GM23338 (cell line): ENCODE data around the gene IFI35. TPM values are rescaled to one million over a fixed set of nuclear protein-coding genes. Genes with fewer than 3 reads are reported as not detected.

ENCODE experiments used
- ATAC-seq: fragments of 200-7000 bp; cut with Tn5 transposase; 3 replicates; pipeline ENCODE4 v1.9.1; 2020
- DNase-seq: peaks from one replicate; pipeline ENCODE4 v3.0.0-alpha.2; 2015; ENCODE audit warnings: low spot score
- H2AFZ ChIP-seq: fragments of 200-600 bp; sonication (generic); 2 replicates; pipeline ENCODE4 v1.8.0; 2016; ENCODE audit warnings: antibody characterized with exemption, mild to moderate bottlenecking, moderate library complexity
- H3F3A ChIP-seq: fragments of 200-600 bp; sonication (generic); replicated peaks from 2 replicates; pipeline ENCODE4 v1.8.0; 2017; ENCODE audit warnings: antibody characterized with exemption, mixed run types, low read depth
- H3K27ac ChIP-seq: fragments of 200-600 bp; sonication (generic); 2 replicates; pipeline ENCODE4 v1.6.1; 2016; ENCODE audit warnings: low read depth
- H3K27me3 ChIP-seq: fragments of 200-600 bp; sonication (generic); 2 replicates; pipeline ENCODE4 v1.8.0; 2016; ENCODE audit warnings: mild to moderate bottlenecking, mixed run types, moderate library complexity; ENCODE audit not compliant: insufficient read depth
- H3K36me3 ChIP-seq: fragments of 200-600 bp; sonication (generic); 2 replicates; pipeline ENCODE4 v1.8.0; 2016; ENCODE audit warnings: mild to moderate bottlenecking; ENCODE audit not compliant: insufficient read depth
- H3K4me1 ChIP-seq: fragments of 200-600 bp; sonication (generic); 2 replicates; pipeline ENCODE4 v1.8.0; 2016; ENCODE audit warnings: mild to moderate bottlenecking, moderate library complexity; ENCODE audit not compliant: insufficient read depth
- H3K4me2 ChIP-seq: fragments of 200-600 bp; sonication (generic); 2 replicates; pipeline ENCODE4 v1.7.1; 2017; ENCODE audit warnings: mixed run types
- H3K4me3 ChIP-seq: fragments of 200-600 bp; sonication (generic); 2 replicates; pipeline ENCODE4 v1.6.1; 2016; ENCODE audit warnings: mixed run types
- H3K79me2 ChIP-seq: fragments of 200-600 bp; sonication (generic); replicated peaks from 2 replicates; pipeline ENCODE4 v1.8.0; 2017; ENCODE audit warnings: mild to moderate bottlenecking; ENCODE audit not compliant: insufficient read depth
- H3K9me2 ChIP-seq: fragments of 200-600 bp; sonication (generic); 2 replicates; pipeline ENCODE4 v1.8.0; 2017; ENCODE audit not compliant: insufficient read depth
- H4K20me1 ChIP-seq: fragments of 200-600 bp; sonication (generic); replicated peaks from 2 replicates; pipeline ENCODE4 v1.8.0; 2017; ENCODE audit warnings: mild to moderate bottlenecking; ENCODE audit not compliant: insufficient read depth
- H3K27ac Mint-ChIP-seq: 2 replicates; pipeline ENCODE4 v1.8.0; 2020; ENCODE audit warnings: inconsistent platforms, mild to moderate bottlenecking, moderate library complexity, mixed read lengths
- H3K27me3 Mint-ChIP-seq: 3 replicates; pipeline ENCODE4 v1.8.0; 2022; ENCODE audit warnings: low read depth, mild to moderate bottlenecking, moderate library complexity, mixed read lengths, inconsistent platforms; ENCODE audit not compliant: insufficient read depth, poor library complexity
- H3K36me3 Mint-ChIP-seq: 3 replicates; pipeline ENCODE4 v1.8.0; 2021; ENCODE audit warnings: low read depth, mild to moderate bottlenecking, inconsistent platforms, moderate library complexity, mixed read lengths
- H3K4me1 Mint-ChIP-seq: 3 replicates; pipeline ENCODE4 v1.8.0; 2020; ENCODE audit warnings: mild to moderate bottlenecking, inconsistent platforms, mixed read lengths
- H3K4me3 Mint-ChIP-seq: 3 replicates; pipeline ENCODE4 v1.8.0; 2021; ENCODE audit warnings: moderate library complexity, mild to moderate bottlenecking, inconsistent platforms, mixed read lengths
- H3K9me3 Mint-ChIP-seq: 3 replicates; pipeline ENCODE4 v1.8.0; 2020; ENCODE audit warnings: moderate library complexity, mild to moderate bottlenecking, inconsistent platforms, mixed read lengths
- CREB1 ChIP-seq: fragments of 250-450 bp; sonication (Bioruptor Pico); IDR thresholded peaks from 2 replicates; pipeline ENCODE4 v1.5.0; 2020; ENCODE audit warnings: low read depth, mild to moderate bottlenecking, moderate library complexity
- EZH2 ChIP-seq: fragments of 200-600 bp; sonication (generic); IDR thresholded peaks from one replicate; pipeline ENCODE4 v1.8.0; 2017; ENCODE audit warnings: antibody characterized with exemption, mild to moderate bottlenecking, low read depth; ENCODE audit not compliant: unreplicated experiment
- EZH2phosphoT487 ChIP-seq: fragments of 200-600 bp; sonication (generic); IDR thresholded peaks from one replicate; pipeline ENCODE4 v1.8.1; 2018; ENCODE audit warnings: antibody characterized with exemption; ENCODE audit not compliant: unreplicated experiment
- JUNB ChIP-seq: IDR thresholded peaks from one replicate; pipeline ENCODE4 v1.6.1; 2016; ENCODE audit warnings: antibody characterized with exemption; ENCODE audit not compliant: unreplicated experiment
- NANOG ChIP-seq: IDR thresholded peaks from 2 replicates; pipeline ENCODE4 v1.6.1; 2016; ENCODE audit warnings: antibody characterized with exemption, borderline replicate concordance
- POLR2AphosphoS5 ChIP-seq: IDR thresholded peaks from 2 replicates; pipeline ENCODE4 v1.6.1; 2016; ENCODE audit warnings: antibody characterized with exemption, low read depth
- STAT1 ChIP-seq: IDR thresholded peaks from one replicate; pipeline ENCODE4 v1.6.1; 2016; ENCODE audit warnings: antibody characterized with exemption; ENCODE audit not compliant: unreplicated experiment
- ZNF114 ChIP-seq: fragments of 250-450 bp; sonication (Bioruptor Pico); IDR thresholded peaks from 2 replicates; pipeline ENCODE4 v1.5.0; 2020; ENCODE audit warnings: mild to moderate bottlenecking, moderate library complexity
- ZNF331 ChIP-seq: fragments of 250-450 bp; sonication (Bioruptor Pico); IDR thresholded peaks from 2 replicates; pipeline ENCODE4 v1.5.0; 2020; ENCODE audit warnings: low read depth, mild to moderate bottlenecking, moderate library complexity
- polyA plus RNA-seq: library from polyadenylated mRNA; unstranded; fragments of >200 nt; fragmentation: Nextera tagmentation; extraction: Ambion mirVana; gene quantifications from 2 replicates; pipeline ENCODE4 v1.2.1, GENCODE V29; 2016
- total RNA-seq: library from RNA; depleted of rRNA; stranded (reverse); fragments of >200 nt; shearing (Covaris generic); gene quantifications from 2 replicates; pipeline ENCODE4 v1.2.3, GENCODE V29; 2014
- TF ChIP-seq, protein P1 (sequence below), 2 experiments: fragments of 200-600 bp in 1 of 2; sonication (generic) in 1 of 2; conservative IDR thresholded peaks; 2 replicates each; pipeline versions ENCODE4 v1.5.1 to v1.6.1; 2016 to 2017; ENCODE audit warnings: antibody characterized with exemption in 2 of 2, low read depth in 2 of 2, mild to moderate bottlenecking in 2 of 2, moderate library complexity in 1 of 2
- TF ChIP-seq, protein P2 (sequence below): fragments of 250-450 bp; sonication (Bioruptor Pico); IDR thresholded peaks from 2 replicates; pipeline ENCODE4 v1.5.0; 2020; ENCODE audit warnings: mild to moderate bottlenecking, moderate library complexity
- TF ChIP-seq, protein P3 (sequence below): IDR thresholded peaks from 2 replicates; pipeline ENCODE4 v1.6.1; 2016; ENCODE audit warnings: antibody characterized with exemption
- TF ChIP-seq, protein P4 (sequence below): IDR thresholded peaks from one replicate; pipeline ENCODE4 v1.6.1; 2018; ENCODE audit warnings: antibody characterized with exemption; ENCODE audit not compliant: unreplicated experiment

IFI35 gene
- total and polyA plus RNA-seq, 2 experiments from 2014 or later, result 1.8 to 2.3 TPM

DNA sequence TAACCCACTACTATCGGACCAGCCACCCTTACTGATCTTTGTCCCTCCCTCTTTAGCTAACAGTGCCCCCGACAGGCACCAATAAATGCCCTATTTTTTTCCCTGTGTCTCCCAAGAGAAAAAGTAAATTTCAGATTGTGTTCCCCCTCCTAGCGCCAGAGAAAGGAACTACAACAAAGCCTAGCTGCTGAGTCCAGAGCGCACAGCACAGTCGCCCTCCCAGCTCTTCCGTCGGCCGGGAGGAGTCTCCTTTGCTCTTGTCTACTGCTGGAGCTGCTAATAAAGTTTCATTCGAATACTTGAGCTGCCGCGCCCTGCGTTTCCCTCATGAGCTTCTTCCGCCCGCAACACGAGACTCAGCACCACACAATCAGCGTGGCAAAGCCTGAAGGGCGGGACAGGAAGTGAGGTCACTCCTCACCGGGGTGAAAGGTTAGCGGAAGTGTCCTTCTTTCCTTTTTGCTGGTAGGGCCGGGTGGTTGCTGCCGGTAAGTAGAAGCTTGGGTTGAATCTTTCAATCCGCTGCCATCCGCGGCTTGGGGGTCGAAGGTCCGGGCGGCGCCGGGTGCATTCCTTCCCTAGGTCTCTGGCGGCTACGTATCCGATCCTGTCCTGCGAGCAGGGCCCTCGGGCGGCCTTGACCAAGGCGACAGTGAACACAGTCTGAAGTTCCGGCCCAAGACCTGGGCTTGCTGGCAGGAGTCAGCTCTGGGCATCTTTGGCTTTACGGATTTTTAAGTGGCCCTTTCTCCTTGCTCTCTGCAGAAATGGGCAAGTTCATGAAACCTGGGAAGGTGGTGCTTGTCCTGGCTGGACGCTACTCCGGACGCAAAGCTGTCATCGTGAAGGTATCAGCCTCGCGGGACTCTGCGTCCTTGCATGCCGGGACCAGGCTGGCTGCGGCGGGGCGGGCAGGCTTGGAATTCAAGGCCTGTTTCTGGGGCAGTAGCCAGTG, 8.3 kb upstream of the IFI35 start, which contains the start of gene RPL27:
Gene RPL27 (plus strand): TSS at position 436 of the 955 bp plus-strand sequence. CDS start 332 bp downstream, at position 768.
- peaks cover 13% of the 10 kb centered on the region for H3K4me1 ChIP-seq
- no peaks in the 10 kb centered on the region for H3K9me3 Mint-ChIP-seq
- ATAC-seq (peak; percentile 94), DNase-seq (peak; percentile 100)
- H3K27me3 ChIP-seq, result no peaks in the 10 kb centered on the region
- peak within 1 kb of the TSS; percentile 73 for H3K4me3 ChIP-seq
- H3K79me2 ChIP-seq, result peaks cover 21% of the 10 kb centered on the region
- H3K27ac ChIP-seq, result peak within 1 kb of the TSS; percentile 88
- H3K4me2 ChIP-seq, result peak within 1 kb of the TSS; percentile 99
- H3K27ac Mint-ChIP-seq, result peak within 1 kb of the TSS; percentile 99
- H3K36me3 ChIP-seq, result peaks cover 43% of the 10 kb centered on the region
- H3K27me3 Mint-ChIP-seq, result peaks cover 23% of the 10 kb centered on the region
- TF ChIP-seq, protein P1, sequence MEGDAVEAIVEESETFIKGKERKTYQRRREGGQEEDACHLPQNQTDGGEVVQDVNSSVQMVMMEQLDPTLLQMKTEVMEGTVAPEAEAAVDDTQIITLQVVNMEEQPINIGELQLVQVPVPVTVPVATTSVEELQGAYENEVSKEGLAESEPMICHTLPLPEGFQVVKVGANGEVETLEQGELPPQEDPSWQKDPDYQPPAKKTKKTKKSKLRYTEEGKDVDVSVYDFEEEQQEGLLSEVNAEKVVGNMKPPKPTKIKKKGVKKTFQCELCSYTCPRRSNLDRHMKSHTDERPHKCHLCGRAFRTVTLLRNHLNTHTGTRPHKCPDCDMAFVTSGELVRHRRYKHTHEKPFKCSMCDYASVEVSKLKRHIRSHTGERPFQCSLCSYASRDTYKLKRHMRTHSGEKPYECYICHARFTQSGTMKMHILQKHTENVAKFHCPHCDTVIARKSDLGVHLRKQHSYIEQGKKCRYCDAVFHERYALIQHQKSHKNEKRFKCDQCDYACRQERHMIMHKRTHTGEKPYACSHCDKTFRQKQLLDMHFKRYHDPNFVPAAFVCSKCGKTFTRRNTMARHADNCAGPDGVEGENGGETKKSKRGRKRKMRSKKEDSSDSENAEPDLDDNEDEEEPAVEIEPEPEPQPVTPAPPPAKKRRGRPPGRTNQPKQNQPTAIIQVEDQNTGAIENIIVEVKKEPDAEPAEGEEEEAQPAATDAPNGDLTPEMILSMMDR (conservative IDR thresholded peaks at IDR 0.05; ENCODE audit: low read depth in 2 of 2), result peak; percentile 75 to 78
- TF ChIP-seq, protein P2, sequence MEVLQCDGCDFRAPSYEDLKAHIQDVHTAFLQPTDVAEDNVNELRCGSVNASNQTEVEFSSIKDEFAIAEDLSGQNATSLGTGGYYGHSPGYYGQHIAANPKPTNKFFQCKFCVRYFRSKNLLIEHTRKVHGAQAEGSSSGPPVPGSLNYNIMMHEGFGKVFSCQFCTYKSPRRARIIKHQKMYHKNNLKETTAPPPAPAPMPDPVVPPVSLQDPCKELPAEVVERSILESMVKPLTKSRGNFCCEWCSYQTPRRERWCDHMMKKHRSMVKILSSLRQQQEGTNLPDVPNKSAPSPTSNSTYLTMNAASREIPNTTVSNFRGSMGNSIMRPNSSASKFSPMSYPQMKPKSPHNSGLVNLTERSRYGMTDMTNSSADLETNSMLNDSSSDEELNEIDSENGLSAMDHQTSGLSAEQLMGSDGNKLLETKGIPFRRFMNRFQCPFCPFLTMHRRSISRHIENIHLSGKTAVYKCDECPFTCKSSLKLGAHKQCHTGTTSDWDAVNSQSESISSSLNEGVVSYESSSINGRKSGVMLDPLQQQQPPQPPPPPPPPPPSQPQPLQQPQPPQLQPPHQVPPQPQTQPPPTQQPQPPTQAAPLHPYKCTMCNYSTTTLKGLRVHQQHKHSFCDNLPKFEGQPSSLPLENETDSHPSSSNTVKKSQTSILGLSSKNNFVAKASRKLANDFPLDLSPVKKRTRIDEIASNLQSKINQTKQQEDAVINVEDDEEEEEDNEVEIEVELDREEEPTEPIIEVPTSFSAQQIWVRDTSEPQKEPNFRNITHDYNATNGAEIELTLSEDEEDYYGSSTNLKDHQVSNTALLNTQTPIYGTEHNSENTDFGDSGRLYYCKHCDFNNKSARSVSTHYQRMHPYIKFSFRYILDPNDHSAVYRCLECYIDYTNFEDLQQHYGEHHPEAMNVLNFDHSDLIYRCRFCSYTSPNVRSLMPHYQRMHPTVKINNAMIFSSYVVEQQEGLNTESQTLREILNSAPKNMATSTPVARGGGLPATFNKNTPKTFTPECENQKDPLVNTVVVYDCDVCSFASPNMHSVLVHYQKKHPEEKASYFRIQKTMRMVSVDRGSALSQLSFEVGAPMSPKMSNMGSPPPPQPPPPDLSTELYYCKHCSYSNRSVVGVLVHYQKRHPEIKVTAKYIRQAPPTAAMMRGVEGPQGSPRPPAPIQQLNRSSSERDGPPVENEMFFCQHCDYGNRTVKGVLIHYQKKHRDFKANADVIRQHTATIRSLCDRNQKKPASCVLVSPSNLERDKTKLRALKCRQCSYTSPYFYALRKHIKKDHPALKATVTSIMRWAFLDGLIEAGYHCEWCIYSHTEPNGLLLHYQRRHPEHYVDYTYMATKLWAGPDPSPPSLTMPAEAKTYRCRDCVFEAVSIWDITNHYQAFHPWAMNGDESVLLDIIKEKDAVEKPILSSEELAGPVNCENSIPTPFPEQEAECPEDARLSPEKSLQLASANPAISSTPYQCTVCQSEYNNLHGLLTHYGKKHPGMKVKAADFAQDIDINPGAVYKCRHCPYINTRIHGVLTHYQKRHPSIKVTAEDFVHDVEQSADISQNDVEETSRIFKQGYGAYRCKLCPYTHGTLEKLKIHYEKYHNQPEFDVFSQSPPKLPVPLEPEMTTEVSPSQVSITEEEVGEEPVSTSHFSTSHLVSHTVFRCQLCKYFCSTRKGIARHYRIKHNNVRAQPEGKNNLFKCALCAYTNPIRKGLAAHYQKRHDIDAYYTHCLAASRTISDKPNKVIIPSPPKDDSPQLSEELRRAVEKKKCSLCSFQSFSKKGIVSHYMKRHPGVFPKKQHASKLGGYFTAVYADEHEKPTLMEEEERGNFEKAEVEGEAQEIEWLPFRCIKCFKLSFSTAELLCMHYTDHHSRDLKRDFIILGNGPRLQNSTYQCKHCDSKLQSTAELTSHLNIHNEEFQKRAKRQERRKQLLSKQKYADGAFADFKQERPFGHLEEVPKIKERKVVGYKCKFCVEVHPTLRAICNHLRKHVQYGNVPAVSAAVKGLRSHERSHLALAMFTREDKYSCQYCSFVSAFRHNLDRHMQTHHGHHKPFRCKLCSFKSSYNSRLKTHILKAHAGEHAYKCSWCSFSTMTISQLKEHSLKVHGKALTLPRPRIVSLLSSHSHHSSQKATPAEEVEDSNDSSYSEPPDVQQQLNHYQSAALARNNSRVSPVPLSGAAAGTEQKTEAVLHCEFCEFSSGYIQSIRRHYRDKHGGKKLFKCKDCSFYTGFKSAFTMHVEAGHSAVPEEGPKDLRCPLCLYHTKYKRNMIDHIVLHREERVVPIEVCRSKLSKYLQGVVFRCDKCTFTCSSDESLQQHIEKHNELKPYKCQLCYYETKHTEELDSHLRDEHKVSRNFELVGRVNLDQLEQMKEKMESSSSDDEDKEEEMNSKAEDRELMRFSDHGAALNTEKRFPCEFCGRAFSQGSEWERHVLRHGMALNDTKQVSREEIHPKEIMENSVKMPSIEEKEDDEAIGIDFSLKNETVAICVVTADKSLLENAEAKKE (CRISPR knock-in tag), result no peak
- TF ChIP-seq NANOG (peak; percentile 26; the same call in 1 of the 2 replicates), ZNF331 (CRISPR knock-in tag) (no peak), JUNB (no peak), POLR2AphosphoS5 (peak; percentile 78), EZH2 (no peak), ZNF114 (CRISPR knock-in tag) (no peak), STAT1 (no peak), EZH2phosphoT487 (no peak), CREB1 (CRISPR knock-in tag) (peak; percentile 95)
- TF ChIP-seq, protein P3, sequence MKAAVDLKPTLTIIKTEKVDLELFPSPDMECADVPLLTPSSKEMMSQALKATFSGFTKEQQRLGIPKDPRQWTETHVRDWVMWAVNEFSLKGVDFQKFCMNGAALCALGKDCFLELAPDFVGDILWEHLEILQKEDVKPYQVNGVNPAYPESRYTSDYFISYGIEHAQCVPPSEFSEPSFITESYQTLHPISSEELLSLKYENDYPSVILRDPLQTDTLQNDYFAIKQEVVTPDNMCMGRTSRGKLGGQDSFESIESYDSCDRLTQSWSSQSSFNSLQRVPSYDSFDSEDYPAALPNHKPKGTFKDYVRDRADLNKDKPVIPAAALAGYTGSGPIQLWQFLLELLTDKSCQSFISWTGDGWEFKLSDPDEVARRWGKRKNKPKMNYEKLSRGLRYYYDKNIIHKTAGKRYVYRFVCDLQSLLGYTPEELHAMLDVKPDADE, result peak; percentile 94
- TF ChIP-seq, protein P4, sequence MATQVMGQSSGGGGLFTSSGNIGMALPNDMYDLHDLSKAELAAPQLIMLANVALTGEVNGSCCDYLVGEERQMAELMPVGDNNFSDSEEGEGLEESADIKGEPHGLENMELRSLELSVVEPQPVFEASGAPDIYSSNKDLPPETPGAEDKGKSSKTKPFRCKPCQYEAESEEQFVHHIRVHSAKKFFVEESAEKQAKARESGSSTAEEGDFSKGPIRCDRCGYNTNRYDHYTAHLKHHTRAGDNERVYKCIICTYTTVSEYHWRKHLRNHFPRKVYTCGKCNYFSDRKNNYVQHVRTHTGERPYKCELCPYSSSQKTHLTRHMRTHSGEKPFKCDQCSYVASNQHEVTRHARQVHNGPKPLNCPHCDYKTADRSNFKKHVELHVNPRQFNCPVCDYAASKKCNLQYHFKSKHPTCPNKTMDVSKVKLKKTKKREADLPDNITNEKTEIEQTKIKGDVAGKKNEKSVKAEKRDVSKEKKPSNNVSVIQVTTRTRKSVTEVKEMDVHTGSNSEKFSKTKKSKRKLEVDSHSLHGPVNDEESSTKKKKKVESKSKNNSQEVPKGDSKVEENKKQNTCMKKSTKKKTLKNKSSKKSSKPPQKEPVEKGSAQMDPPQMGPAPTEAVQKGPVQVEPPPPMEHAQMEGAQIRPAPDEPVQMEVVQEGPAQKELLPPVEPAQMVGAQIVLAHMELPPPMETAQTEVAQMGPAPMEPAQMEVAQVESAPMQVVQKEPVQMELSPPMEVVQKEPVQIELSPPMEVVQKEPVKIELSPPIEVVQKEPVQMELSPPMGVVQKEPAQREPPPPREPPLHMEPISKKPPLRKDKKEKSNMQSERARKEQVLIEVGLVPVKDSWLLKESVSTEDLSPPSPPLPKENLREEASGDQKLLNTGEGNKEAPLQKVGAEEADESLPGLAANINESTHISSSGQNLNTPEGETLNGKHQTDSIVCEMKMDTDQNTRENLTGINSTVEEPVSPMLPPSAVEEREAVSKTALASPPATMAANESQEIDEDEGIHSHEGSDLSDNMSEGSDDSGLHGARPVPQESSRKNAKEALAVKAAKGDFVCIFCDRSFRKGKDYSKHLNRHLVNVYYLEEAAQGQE, result no peak
- H4K20me1 ChIP-seq, result peaks cover 32% of the 10 kb centered on the region
- peaks cover 15% of the 10 kb centered on the region for H3K4me1 Mint-ChIP-seq
- peak within 1 kb of the TSS; percentile 98 for H3K4me3 Mint-ChIP-seq
- peak within 1 kb of the TSS; percentile 74; the same call in 1 of the 2 replicates for H2AFZ ChIP-seq
- no peaks in the 10 kb centered on the region for H3K9me2 ChIP-seq
- peaks cover 58% of the 10 kb centered on the region for H3K36me3 Mint-ChIP-seq
- peaks cover 50% of the 10 kb centered on the region for H3F3A ChIP-seq
